ENCODE data around the gene POLR2C. TPM values are rescaled to one million over a fixed set of nuclear protein-coding genes. Genes with fewer than 3 reads are reported as not detected.

POLR2C gene
- total RNA-seq, 2 donors from 2014 or later = 63.8 to 85.4 TPM

DNA sequence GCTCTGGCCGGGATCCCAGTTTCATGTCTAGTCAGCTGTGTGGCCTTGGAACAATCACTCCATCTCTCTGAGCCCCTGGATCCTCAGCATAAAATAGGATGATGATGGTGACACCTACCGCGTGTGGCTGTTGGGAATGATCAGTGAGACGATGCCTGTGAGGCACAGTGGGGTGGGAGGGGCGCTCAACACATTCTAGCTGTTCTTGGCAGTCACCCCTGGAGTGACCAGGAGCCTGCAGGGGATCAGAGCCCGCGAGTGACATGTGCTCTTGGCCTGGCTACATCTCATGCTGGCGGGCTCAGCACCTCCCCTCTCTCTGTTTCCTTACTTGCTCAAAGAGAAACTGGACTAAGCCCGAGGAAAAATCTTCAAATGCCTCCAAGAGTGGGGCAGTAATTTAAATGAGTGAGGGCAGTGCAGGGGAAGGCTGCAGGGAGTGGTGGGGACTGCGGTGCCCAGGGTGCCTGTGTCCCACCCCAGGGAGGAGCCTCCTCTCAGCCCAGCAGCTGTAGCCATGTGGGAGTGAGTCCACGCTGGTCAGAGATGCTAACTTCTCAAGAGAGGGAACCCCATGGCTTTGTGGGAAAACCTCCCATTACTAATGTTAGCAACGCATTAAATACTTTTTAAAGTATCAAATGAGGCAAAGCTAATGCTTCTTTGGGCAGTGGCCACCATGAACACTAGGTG, 46.9 kb downstream of the POLR2C start:
- H3K4me3 Mint-ChIP-seq = no peak overlapping the region
- H3K4me1 Mint-ChIP-seq (ENCODE audit: low read depth in 2 of 2) = no peaks in the 10 kb centered on the region
- H3K27ac Mint-ChIP-seq = no peak overlapping the region
- DNase-seq (ENCODE audit: low spot score) (peak; percentile 45), ATAC-seq (no peak)
- H3K9me3 Mint-ChIP-seq = no peaks in the 10 kb centered on the region
- H3K36me3 Mint-ChIP-seq = no peaks in the 10 kb centered on the region
- no peaks in the 10 kb centered on the region for H3K27me3 Mint-ChIP-seq

DNA sequence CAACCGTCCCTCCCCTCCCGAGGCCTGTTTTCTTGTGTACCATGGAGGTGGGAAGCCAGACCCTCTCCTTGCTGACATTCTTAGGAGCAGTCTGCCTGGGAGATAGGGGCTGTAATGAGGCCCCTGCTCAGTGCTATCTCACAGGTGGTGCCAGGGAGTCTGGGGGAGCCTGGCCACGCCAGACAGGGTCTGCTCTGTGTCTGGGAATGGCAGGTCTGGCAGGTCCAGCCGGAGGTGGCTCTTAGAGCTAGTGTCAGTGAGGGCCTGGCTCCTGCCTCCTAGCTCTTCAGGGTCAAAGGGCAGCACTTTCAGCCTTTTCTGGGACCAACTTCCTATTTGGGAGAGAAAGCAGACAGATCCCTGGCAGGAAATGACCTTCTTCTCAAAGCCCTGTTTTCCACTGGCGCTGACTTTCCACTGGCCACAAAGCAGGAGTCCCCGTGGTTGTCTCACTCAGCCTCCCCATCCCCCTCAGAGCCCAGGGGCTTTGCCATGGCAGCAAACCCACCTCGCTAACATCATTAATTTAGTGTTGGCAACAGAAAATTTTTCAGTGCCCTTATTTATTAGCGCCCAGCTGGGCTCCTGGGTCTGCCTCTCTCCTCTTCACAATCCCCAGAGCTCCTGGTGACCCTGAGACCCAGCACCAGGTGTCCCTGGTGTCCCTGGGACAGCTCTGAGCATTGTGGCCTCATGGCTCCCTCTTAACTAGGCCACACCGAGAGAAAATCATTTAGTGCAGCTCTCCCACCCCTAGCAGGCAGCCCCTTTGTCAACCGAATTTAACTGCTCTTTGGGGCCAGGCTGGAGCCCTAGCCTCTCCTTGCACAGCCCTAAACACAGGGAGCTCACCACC, 47.8 kb downstream of the POLR2C start:
- DNase-seq (ENCODE audit: low spot score) (peak; percentile 28), ATAC-seq (no peak)
- Mint-ChIP-seq H3K27me3 (no peaks in the 10 kb centered on the region), H3K9me3 (no peaks in the 10 kb centered on the region), H3K36me3 (no peaks in the 10 kb centered on the region), H3K4me1 (ENCODE audit: low read depth in 2 of 2) (no peaks in the 10 kb centered on the region), H3K4me3 (no peak overlapping the region), H3K27ac (no peak overlapping the region)

DNA sequence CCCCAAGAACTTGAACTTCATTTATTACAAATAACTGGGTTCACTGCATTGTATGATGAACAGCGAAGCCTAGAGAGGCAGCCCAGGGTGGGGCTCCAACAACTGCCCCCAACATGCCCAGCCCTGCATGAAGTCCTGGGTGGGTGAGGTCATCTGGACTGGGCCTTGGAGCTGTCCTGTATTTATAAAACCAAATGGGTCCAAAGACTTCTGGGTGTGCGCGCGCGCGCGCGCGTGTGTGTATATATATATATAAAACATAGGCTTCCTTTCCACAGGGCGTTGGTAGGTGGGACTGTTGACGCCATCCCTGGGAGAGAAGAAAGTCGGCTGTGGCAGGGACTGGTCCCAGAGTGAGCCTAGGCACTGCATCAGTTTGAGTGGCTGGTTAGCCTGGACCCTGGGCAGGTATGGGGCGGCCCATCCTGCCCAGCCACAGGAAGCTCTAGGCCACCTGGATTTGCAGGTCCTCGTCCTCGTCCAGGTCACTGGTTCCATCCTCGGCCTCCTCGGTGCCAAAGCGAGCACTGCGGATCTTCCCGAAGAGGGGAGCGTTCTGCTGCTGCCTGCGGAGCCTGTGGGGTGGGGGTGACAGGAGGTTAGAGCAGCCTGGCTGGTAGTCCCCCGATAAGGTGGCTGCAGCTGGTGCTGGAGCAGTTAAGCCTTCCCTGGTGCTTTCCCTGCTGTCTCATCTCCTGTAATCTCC, 50.0 kb downstream of the POLR2C start:
- Mint-ChIP-seq H3K4me1 (ENCODE audit: low read depth in 2 of 2) (peaks cover 0 to 4% of the 10 kb centered on the region in 2 donors), H3K27ac (no peak overlapping the region), H3K9me3 (no peaks in the 10 kb centered on the region), H3K36me3 (no peaks in the 10 kb centered on the region), H3K27me3 (no peaks in the 10 kb centered on the region), H3K4me3 (no peak overlapping the region)
- peak; percentile 51 for DNase-seq (ENCODE audit: low spot score)
- ATAC-seq = no peak

DNA sequence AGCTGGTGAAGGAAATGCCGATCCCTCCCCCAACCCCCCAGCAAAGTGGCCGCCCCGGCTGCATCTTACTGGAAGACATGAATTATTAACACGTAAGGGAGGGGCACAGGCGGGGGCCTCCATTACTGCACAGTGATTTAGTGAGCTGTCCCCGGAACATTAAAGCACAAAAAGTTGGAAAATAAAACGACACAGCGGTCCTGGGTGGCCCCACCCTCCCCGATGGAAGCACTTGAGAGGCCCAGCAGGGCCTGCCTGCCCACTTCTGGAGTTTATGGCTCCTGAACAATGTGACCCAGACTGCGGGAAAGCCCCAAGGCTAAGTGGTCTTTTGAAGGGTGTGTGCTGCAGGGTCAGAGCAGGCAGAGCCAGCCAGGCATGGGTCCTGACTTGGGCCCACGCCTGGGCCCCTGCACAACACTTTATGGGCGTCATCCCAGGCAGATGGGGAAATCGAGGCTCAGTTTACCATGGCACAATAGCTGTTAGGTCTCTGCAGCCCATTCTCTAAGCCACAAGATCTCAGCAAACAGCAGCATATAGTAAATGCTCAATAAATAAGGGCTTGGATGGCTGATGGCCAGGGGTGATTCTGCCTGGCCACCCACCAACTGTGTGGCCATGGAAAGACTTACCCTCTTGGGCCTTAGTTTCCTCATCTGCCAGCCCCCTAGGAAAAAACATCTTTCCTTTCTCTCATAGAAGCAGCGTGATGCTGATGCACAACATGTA, 51.1 kb downstream of the POLR2C start:
- Mint-ChIP-seq H3K9me3 (no peaks in the 10 kb centered on the region), H3K4me1 (ENCODE audit: low read depth in 2 of 2) (peaks cover 0 to 4% of the 10 kb centered on the region in 2 donors), H3K36me3 (no peaks in the 10 kb centered on the region), H3K27me3 (no peaks in the 10 kb centered on the region), H3K27ac (no peak overlapping the region), H3K4me3 (no peak overlapping the region)
- ATAC-seq (no peak), DNase-seq (ENCODE audit: low spot score) (peak; percentile 41)

DNA sequence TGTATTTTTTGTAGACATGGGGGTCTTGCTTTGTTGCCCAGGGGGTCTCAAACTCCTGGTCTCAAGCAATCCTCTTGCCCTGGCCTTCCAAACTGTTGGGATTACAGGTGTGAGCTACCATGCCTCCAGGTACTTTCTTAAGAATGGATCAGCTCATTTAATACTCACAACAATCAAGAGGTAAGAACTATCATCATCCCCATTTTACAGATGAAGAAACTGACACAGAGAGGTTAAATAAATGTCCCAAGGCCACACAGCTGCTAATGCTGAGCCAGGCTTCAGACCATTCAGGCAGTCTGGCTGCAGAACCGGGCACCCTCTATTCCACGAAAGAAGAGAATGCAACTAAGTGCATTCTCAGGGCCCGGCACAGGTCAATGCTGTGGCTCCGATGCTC, 51.9 kb downstream of the POLR2C start:
- Mint-ChIP-seq H3K4me3 (no peak overlapping the region), H3K4me1 (ENCODE audit: low read depth in 2 of 2) (peaks cover 0 to 4% of the 10 kb centered on the region in 2 donors), H3K27ac (no peak overlapping the region), H3K9me3 (no peaks in the 10 kb centered on the region), H3K27me3 (no peaks in the 10 kb centered on the region), H3K36me3 (peaks cover 4% of the 10 kb centered on the region)
- DNase-seq (ENCODE audit: low spot score) = no peak
- ATAC-seq = no peak

DNA sequence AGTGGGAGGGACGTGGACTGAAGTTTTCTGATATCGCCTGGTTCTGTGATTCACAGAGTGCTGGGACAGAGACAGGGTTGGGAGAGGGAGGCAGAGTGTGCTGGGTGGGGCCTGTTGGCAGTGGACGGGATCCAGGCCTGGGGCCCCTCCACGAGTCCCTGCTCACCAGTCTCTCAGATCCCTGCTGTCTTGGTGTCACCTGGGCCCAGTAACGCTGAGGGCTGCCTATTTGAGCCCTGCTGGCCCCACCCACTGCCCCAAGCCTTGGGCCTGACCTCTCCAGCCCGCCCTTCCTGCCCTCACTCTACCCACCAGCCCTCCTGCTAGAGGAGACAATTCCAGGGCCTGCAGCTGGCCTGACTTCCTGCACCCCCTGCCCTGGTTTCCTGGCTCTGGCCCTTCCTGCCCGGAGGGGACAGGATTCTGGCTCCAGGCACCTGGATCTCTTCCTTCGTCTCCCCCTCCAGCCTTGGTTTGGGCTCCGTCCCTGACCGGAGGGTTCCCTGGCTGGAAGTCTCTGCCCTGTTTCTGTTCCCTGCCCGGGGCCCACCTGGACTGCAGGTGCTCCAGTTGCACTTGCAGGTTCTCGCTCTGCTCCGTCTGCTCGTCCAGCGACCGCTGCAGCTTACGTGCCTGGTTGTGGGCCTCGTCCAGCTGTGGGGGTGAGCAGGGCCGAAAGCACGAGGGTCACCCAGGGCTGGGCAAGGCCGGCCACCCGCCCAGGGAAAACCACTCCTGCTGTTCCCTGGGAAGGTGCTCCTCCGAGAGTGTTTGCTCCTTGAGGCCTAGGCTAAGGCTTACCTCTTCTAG, 52.5 kb downstream of the POLR2C start:
- no peaks in the 10 kb centered on the region for H3K9me3 Mint-ChIP-seq
- peak; percentile 40 for DNase-seq (ENCODE audit: low spot score)
- H3K27ac Mint-ChIP-seq = peak overlapping the region in 1 of 2 donors; percentile 6
- no peaks in the 10 kb centered on the region for H3K27me3 Mint-ChIP-seq
- H3K4me3 Mint-ChIP-seq = no peak overlapping the region
- H3K36me3 Mint-ChIP-seq = peaks cover 4% of the 10 kb centered on the region
- no peak for ATAC-seq
- peaks cover 2 to 7% of the 10 kb centered on the region in 2 donors for H3K4me1 Mint-ChIP-seq (ENCODE audit: low read depth in 2 of 2)

DNA sequence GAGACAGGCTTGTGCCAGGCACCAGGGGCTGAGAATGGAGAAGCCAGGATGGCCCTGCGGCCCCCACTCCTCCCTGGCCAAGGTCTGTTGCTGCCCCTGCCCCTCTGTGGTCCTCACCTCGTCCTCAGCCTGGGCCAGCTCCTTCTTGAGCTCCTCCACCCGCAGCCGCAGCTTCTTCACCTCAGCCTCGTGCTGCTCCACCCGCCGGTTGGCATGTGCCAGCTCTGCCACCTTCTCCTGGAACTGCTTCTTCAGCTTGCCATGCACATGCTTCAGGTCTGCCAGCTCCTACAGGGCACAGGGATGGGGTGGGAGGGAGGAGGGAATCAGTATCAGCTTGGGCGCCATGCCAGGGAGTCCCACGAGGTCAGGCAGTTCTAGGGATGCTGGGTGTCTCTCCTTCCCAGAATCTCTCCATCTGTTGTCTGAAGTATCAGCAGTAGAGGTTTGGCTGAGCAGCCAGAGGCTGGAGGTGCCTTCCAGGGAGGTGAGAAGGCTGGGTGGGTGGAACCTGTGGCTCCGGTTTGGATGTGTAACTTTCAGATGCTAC, 53.8 kb downstream of the POLR2C start:
- peaks cover 4% of the 10 kb centered on the region for H3K36me3 Mint-ChIP-seq
- peak; percentile 45 for DNase-seq (ENCODE audit: low spot score)
- no peak overlapping the region for H3K27ac Mint-ChIP-seq
- H3K4me3 Mint-ChIP-seq = no peak overlapping the region
- no peaks in the 10 kb centered on the region for H3K27me3 Mint-ChIP-seq
- no peaks in the 10 kb centered on the region for H3K9me3 Mint-ChIP-seq
- ATAC-seq = no peak
- peaks cover 7 to 14% of the 10 kb centered on the region in 2 donors for H3K4me1 Mint-ChIP-seq (ENCODE audit: low read depth in 2 of 2)

DNA sequence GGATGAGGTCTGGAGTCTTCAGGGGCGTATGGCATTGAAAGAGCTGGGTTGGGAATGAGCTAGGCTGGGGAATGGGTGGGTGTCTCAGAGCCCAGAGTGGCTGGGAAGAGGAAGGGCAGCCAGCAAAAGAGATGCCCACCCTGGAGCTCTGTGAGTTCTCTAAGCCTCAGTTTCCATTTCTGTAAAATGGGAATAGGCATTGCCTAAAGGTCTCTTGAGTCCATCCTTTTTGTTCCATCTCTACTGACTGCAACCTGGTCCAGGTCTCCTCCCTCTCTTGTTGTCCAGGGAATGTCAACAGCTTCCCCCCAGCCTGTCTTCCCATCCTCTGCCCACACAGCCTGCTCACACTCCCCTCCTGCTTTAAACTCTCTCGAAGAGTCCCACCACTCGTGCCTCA, 54.3 kb downstream of the POLR2C start:
- H3K36me3 Mint-ChIP-seq = peaks cover 4% of the 10 kb centered on the region
- peak overlapping the region in 1 of 2 donors; percentile 27 for H3K27ac Mint-ChIP-seq
- no peak overlapping the region for H3K4me3 Mint-ChIP-seq
- no peaks in the 10 kb centered on the region for H3K27me3 Mint-ChIP-seq
- H3K4me1 Mint-ChIP-seq (ENCODE audit: low read depth in 2 of 2) = peaks cover 7 to 15% of the 10 kb centered on the region in 2 donors
- H3K9me3 Mint-ChIP-seq = no peaks in the 10 kb centered on the region
- DNase-seq (ENCODE audit: low spot score) = no peak
- no peak for ATAC-seq

DNA sequence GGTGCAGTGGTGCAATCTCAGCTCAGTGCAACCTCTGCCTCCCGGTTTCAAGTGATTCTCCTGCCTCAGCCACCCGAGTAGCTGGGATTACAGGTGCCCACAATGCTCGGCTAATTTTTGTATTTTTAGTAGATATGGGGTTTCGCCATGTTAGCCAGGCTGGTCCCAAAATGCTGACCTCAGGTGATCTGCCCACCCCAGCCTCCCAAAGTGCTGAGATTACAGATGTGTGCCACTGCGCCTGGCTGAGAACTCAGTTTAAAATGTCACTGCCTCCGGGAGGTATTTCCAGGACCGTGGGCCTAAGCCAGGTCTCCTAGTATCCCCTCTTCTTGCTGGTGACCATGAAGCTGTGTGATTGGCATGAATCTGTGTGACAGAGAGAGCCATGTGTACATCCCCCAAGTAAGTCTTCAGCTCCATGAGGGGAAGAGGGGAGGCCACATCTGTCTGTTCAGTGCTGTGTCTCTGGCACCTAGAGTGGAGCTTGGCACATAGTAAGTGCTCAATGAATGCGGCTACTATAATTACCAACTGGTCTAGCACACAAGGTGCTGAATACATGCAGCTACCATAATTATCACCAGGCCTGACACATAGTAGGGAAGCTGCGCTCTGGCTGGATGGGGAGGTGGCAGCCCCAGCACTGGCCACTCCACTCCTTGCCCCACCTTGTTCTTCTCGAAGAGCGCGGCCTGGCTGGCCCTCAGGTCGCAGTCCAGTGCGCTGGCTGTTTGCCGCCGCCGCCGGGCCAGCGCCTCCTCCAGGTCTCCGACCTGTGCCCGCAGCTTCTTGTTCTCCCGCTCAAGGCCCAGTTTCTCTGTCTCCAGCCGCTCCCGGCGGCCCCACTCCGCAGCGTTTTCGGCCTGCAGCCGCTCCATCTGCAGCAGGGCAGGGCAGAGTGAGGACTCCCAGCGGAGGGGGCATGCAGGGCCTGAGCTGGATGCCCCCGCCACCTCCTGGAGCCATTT, 55.2 kb downstream of the POLR2C start:
- Mint-ChIP-seq H3K27ac (peak overlapping the region in 1 of 2 donors; percentile 27), H3K36me3 (peaks cover 4% of the 10 kb centered on the region), H3K4me1 (ENCODE audit: low read depth in 2 of 2) (peaks cover 7 to 21% of the 10 kb centered on the region in 2 donors), H3K27me3 (no peaks in the 10 kb centered on the region), H3K4me3 (no peak overlapping the region), H3K9me3 (no peaks in the 10 kb centered on the region)
- no peak for DNase-seq (ENCODE audit: low spot score)
- no peak for ATAC-seq

DNA sequence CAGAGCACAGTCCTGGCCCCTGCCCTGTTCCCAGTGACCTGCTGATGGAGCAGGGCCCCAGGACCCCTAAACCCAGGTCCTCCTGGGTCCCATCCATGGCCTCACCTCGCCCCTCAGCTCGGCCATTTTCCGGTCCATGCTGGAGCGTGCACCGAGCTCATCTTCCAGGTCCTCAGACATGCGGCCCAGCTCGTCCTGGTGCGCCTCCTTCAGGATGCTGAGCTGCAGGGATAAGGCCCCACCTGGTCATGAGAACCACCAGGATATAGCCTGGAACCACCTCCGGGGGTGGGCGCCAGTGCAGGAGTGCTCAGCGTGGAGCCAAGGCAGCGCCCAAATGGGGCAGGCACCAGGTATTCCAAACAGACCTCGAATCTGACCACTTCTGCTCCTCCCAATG, 56.0 kb downstream of the POLR2C start:
- Mint-ChIP-seq H3K4me1 (ENCODE audit: low read depth in 2 of 2) (peaks cover 7 to 27% of the 10 kb centered on the region in 2 donors), H3K27me3 (no peaks in the 10 kb centered on the region), H3K27ac (no peak overlapping the region), H3K4me3 (no peak overlapping the region), H3K9me3 (no peaks in the 10 kb centered on the region), H3K36me3 (peaks cover 4% of the 10 kb centered on the region)
- no peak for DNase-seq (ENCODE audit: low spot score)
- ATAC-seq = no peak

DNA sequence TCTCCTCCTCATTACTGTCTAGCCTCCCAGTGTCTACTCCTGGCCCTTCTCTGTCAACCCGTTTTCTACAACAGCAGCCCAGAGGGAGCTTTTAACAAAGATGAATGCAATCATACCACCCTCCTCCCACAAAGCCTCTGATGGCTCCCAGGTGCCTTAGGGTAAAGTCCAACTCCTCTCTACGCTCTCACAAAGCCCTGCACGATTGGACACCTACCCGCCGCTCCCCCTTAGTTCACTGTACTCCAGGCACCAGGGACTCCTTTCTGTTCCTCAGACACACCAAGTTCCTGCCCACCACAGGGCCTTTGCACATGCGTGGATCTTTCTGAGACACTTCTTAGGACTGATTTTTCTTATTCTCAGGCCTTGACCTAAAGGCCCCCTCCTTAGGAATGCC, 56.4 kb downstream of the POLR2C start:
- Mint-ChIP-seq H3K4me3 (no peak overlapping the region), H3K27me3 (no peaks in the 10 kb centered on the region), H3K27ac (no peak overlapping the region), H3K36me3 (peaks cover 4% of the 10 kb centered on the region), H3K4me1 (ENCODE audit: low read depth in 2 of 2) (peaks cover 7 to 27% of the 10 kb centered on the region in 2 donors), H3K9me3 (no peaks in the 10 kb centered on the region)
- no peak for ATAC-seq
- DNase-seq (ENCODE audit: low spot score) = no peak

Data from natural killer cell treated with Interleukin-12 subunit alpha and Interleukin-12 subunit beta and Interleukin-15 and Interleukin-18, amount 100 ng/mL, for 72 hours (primary cell).